ENCODE results near the gene CIC.

The CIC gene

DNA sequence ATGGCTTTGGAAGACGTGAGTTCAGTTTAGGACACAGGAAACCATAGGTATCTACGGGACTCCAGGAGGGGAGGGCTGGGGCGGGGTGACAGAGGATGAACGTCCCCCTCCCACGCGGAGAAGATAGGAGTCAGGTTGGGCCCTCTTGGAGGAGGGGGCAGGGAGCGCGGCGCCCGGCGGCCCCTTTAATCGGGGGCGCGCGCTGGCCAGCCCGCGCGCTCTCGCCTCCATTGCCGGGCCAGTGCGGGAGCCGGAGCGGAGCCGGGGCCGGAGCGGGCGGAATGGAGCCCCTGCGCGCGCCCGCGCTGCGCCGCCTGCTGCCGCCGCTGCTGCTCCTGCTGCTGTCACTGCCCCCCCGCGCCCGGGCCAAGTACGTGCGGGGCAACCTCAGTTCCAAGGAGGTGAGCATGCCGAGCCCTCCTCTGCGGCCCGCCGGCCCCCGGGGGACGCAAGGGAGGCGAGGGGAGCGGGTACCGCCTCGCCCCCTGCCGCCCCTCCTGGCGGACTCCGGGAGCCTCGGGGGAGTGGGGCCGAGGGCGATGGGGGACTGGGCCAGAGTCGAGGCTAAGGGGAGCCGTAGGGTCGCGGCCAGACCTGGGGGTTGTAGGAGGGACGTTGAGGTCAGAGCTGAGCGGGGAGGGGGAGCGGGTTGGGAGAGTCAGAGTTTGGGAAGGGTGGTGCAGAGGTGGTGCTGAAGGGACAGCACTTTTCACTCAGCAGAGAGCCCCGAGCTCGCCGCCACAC is 44.2 kb downstream of the CIC start, which contains the start of gene TMEM145:
Gene TMEM145, plus strand, starts transcription at position 214 of the 744 bp plus-strand sequence. Its CDS starts 68 bp downstream, at position 282.
- TF ChIP-seq CTCF (IDR thresholded peaks at IDR 0.05; ENCODE audit: borderline replicate concordance, insufficient read depth, low read depth, low read length) = 0 out of 2 replicates have a peak, but pooled peaks have one; percentile 5
- peak within 1 kb of the TSS; percentile 36 for H3K4me3 ChIP-seq (ENCODE audit: low read depth, low read length)

DNA sequence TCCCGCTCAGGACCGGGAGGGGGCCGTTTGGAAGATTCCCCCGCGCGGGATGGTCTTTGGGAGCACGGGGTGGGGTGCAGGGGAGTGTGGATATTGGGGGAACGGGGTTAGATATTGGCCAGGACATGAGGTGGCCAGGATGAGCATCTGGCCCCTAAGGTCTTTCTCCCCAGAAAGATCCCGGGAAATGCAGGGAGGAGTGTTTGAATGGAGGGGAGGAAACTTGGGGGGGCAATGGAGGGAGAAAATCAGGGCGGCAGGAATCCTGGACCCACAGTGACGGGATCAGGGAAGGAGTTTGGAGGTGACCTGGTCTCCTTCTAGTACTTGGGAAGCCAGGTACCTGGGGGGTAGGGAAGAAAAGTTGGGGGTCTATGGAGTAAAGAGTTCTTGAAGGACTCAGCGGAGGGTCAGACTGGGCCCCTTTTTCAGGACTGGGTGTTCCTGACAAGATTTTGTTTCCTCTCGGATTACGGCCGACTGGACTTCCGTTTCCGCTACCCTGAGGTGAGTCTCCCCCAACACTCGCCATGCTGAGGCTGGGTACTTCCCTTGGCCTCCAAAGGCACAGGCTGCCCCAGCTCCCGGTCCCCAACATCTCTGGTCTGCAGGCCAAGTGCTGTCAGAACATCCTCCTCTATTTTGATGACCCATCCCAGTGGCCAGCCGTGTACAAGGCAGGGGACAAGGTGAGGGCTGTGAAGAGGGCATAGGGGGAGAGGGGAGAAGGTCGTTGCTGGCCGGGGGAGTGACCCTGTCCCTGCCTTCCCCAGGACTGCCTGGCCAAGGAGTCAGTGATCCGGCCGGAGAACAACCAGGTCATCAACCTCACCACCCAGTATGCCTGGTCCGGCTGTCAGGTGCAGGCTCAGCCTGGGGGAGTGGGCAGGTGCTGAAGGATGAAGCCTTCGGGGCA is 45.0 kb downstream of the CIC start:
- TF ChIP-seq CTCF (IDR thresholded peaks at IDR 0.05; ENCODE audit: borderline replicate concordance, insufficient read depth, low read depth, low read length) = no peak
- no peak overlapping the region for H3K4me3 ChIP-seq (ENCODE audit: low read depth, low read length)

- no peak overlapping the region for H3K4me3 ChIP-seq (ENCODE audit: low read depth, low read length)
- TF ChIP-seq CTCF (IDR thresholded peaks at IDR 0.05; ENCODE audit: borderline replicate concordance, insufficient read depth, low read depth, low read length) = no peak
Measured at GRCh38 chr19:42315024-42315423, 46.0 kb downstream of the CIC start.

DNA sequence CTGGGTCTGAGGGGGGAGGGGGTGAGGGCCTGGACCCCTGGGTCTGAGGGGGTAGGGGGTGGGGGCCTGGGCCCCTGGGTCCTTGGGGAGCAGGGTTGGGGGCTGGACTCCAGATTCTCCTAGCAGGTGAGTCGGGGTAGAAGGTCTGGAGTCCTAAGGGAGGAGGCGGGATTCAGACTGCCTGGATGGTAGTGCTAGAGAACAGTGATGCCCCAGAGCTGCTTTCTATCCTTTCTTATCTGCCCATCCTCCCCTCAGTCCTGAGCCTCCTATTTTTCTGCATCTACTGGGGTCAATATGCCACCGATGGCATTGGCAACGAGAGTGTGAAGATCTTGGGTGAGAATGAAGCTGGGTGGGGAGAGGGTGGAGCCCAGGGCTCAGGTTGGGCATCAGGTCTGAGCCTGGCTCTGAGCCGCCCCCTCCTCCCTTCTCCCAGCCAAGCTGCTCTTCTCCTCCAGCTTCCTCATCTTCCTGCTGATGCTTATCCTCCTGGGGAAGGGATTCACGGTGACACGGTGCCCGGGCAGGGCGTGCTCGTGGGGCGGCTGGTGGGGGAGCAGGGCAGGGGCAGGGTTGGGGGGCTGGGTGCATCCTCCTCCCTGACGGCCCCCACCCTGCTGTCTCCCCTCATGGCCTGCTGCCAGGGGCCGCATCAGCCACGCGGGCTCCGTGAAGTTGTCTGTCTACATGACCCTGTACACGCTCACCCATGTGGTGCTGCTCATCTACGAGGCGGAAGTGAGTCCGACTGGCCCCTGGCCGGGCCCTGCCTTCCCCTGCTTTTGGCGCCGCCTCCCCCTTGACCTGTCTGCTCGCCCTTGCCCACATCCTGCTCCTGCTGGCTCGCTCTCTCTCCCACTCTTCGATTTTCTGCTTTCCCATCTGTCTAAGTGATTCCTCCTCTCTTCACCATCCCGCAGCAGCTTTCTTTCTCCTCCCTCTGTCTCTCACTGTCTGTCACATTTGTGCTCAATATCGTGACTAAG is 47.5 kb downstream of the CIC start:
- H3K4me3 ChIP-seq (ENCODE audit: low read depth, low read length) = no peak overlapping the region
- TF ChIP-seq CTCF (IDR thresholded peaks at IDR 0.05; ENCODE audit: borderline replicate concordance, insufficient read depth, low read depth, low read length) = no peak

DNA sequence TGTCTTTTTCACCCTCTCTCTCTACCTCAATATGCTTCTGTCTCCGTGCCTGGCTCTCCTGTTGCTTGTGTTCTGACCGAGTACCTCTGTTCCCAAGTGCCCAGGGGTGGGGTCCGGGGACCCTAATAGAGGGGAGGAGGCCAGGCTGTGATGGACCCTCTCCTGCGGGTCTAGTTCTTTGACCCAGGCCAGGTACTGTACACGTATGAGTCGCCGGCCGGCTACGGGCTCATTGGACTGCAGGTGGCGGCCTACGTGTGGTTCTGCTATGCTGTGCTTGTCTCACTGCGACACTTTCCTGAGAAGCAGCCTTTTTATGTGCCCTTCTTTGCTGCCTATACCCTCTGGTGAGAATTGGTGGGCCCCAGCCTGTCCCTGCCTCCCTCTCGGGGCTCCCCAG is 48.5 kb downstream of the CIC start:
- no peak overlapping the region for H3K4me3 ChIP-seq (ENCODE audit: low read depth, low read length)
- no peak for TF ChIP-seq CTCF (IDR thresholded peaks at IDR 0.05; ENCODE audit: borderline replicate concordance, insufficient read depth, low read depth, low read length)

- H3K4me3 ChIP-seq (ENCODE audit: low read depth, low read length) = no peak overlapping the region
- TF ChIP-seq CTCF (IDR thresholded peaks at IDR 0.05; ENCODE audit: borderline replicate concordance, insufficient read depth, low read depth, low read length) = no peak
Measured at GRCh38 chr19:42322305-42322704, 53.3 kb downstream of the CIC start.

All from GM12875 (cell line).